ENCODE measurements around the gene MTA2.
"Not testable (repeated sequence)": the region's sequence is repeated elsewhere in the genome, so short reads cannot be mapped to it uniquely, and the experiment has no call there.

- TF ChIP-seq CTCF, POLR2A, POLR2AphosphoS5 (IDR thresholded peaks at IDR 0.05): not testable (repeated sequence)
Observed at GRCh38 chr11:62571493-62571892, 30.2 kb downstream of the MTA2 start.
